GM08714 (cell line): ENCODE results near the gene MAD1L1.

Experiments
- H3K4me3 ChIP-seq: fragments of 200-500 bp; sonication (Bioruptor generic); 2 replicates; pipeline ENCODE4 v1.5.1; 2014; ENCODE audit warnings: mild to moderate bottlenecking, low read length, inconsistent platforms
- ZNF274 ChIP-seq: IDR thresholded peaks from 2 replicates; pipeline ENCODE4 v1.6.1; 2012; ENCODE audit warnings: mild to moderate bottlenecking, low read depth, low read length

The MAD1L1 gene

GRCh38 chr7:1968397-1969111 is 264.2 kb downstream of the MAD1L1 start:
- TF ChIP-seq ZNF274, result no peak
- no peak overlapping the region for H3K4me3 ChIP-seq

GRCh38 chr7:1967512-1968396 is 265.0 kb downstream of the MAD1L1 start:
- TF ChIP-seq ZNF274, result no peak

GRCh38 chr7:1966631-1967200 is 266.0 kb downstream of the MAD1L1 start:
- no peak for TF ChIP-seq ZNF274
- H3K4me3 ChIP-seq, result no peak overlapping the region

More at GRCh38 chr7:1967512-1968396, 265.0 kb downstream of the MAD1L1 start:
- no peak overlapping the region for H3K4me3 ChIP-seq

GRCh38 chr7:1965579-1966294 is 267.0 kb downstream of the MAD1L1 start:
- H3K4me3 ChIP-seq, result no peak overlapping the region
- TF ChIP-seq ZNF274, result no peak

GRCh38 chr7:1964913-1965578 is 267.7 kb downstream of the MAD1L1 start:
- H3K4me3 ChIP-seq, result no peak overlapping the region
- TF ChIP-seq ZNF274, result no peak

- TF ChIP-seq ZNF274, result no peak
- no peak overlapping the region for H3K4me3 ChIP-seq
Observed at GRCh38 chr7:1964211-1964912, 268.4 kb downstream of the MAD1L1 start.

- no peak overlapping the region for H3K4me3 ChIP-seq
- TF ChIP-seq ZNF274, result no peak
Observed at GRCh38 chr7:1963575-1963974, 269.2 kb downstream of the MAD1L1 start.

- TF ChIP-seq ZNF274, result no peak
- H3K4me3 ChIP-seq, result no peak overlapping the region
Observed at GRCh38 chr7:1961701-1962276, 271.0 kb downstream of the MAD1L1 start.

GRCh38 chr7:1959305-1959704 is 273.4 kb downstream of the MAD1L1 start:
- no peak overlapping the region for H3K4me3 ChIP-seq
- TF ChIP-seq ZNF274, result no peak

GRCh38 chr7:1957471-1958225 is 275.1 kb downstream of the MAD1L1 start:
- TF ChIP-seq ZNF274, result no peak
- no peak overlapping the region for H3K4me3 ChIP-seq

GRCh38 chr7:1956611-1957470 is 275.9 kb downstream of the MAD1L1 start:
- TF ChIP-seq ZNF274, result no peak
- no peak overlapping the region for H3K4me3 ChIP-seq

GRCh38 chr7:1956141-1956540 is 276.6 kb downstream of the MAD1L1 start:
- H3K4me3 ChIP-seq, result no peak overlapping the region
- no peak for TF ChIP-seq ZNF274
